ENCODE data around the gene TMEM120B.
"Not testable (repeated sequence)": the region's sequence is repeated elsewhere in the genome, so short reads cannot be mapped to it uniquely, and the experiment has no call there.

Gene TMEM120B

DNA sequence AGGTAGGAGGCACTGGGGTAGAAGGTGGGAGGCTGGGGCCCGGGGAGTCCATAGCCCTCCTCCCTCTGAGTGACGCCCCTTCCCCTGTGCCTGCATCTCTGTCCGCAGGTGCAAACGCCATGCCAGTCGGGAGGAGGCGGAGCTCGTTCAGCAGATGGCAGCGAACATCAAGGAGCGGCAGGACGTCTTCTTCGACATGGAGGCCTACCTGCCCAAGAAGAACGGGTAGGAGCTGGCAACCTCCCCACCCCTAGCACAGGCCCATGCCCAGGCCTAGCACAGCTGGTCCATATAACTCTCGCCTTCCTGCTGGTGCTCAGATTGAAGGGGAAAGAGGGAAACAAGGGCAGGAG is 35.6 kb downstream of the TMEM120B start:
- DNase-seq (ENCODE audit: low read depth): no peak

DNA sequence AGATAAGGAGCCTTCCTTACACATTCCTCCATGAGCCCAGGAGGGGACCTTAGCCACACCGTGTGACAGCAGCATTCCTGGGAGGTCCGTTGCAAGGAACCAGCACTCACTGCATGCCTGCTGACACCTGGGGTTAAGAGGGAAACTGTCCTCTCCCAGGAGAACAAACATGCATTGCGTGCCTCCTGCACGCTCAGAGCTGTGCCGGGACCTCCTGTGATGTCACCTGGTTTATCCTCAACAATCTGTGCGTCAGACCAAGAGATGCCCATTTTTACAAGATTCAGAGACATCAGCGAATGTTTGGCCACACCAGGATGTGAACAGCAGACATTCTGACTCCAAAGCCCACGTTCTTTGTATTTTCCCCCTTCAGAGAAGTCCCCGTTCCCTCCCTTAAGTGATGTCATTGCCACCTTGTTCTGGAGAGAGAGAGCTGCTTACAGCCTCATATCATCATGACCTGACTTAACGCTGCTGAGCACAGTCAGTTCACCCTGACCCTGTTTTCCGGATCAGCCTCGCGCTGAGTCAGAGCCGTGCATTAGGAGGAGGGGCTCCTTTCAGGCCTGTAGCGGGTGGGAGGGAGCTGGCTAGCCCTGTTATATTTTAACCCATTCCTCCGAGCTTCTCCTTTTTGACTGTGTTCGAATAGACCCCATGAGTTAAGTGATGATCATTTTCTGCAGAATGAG is 36.2 kb downstream of the TMEM120B start:
- no peak for DNase-seq (ENCODE audit: low read depth)

DNA sequence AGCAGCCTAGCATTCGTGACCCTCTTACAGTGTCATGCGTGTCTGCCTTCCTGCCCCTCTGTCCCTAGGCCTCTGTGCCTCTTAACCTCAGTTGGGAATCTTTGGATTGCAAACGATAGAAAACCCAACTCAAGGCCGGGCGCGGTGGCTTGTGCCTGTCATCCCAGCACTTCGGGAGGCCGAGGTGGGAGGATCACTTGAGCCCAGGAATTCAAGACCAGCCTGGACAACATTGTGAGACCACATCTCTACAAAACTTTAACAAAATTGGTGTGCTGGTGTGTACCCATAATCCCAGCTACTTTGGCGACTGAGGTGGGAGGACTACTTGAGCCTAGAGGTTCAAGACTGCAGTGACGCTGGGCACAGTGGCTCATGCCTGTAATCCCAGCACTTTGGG is 36.7 kb downstream of the TMEM120B start:
- DNase-seq (ENCODE audit: low read depth): no peak

DNA sequence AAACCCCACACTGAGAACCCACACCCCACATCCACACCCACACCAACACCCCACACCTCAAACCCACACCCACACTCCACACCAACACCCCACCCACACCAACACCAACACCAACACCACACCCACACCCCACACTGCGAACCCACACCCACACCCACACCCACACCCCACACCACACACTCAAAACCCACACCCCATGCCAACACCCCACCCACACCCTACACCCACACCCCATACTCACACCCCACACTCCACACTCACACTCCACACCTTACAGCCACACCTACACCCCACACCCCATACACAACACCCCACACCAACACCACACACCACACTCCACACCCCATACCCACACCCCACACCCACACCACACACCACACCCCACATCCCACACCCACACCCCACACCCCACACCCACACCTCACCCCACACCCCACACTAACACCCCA is 38.0 kb downstream of the TMEM120B start:
- no peak for DNase-seq (ENCODE audit: low read depth)

DNA sequence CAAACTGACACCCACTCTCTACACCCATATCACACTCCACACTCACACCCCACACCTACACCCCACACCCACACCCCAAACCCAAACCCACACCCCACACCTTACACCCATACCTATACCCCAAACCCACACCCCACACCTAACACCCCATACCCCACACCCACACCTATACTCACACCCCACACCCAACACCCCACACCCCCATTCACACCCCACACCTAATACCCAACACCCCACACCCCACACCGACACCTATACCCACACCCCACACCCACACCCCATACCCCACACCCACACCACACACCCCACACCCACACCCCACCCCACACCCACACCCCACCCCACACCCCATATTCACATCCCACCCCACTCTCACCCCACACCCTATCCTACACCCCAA is 38.5 kb downstream of the TMEM120B start:
- no peak for DNase-seq (ENCODE audit: low read depth)

DNA sequence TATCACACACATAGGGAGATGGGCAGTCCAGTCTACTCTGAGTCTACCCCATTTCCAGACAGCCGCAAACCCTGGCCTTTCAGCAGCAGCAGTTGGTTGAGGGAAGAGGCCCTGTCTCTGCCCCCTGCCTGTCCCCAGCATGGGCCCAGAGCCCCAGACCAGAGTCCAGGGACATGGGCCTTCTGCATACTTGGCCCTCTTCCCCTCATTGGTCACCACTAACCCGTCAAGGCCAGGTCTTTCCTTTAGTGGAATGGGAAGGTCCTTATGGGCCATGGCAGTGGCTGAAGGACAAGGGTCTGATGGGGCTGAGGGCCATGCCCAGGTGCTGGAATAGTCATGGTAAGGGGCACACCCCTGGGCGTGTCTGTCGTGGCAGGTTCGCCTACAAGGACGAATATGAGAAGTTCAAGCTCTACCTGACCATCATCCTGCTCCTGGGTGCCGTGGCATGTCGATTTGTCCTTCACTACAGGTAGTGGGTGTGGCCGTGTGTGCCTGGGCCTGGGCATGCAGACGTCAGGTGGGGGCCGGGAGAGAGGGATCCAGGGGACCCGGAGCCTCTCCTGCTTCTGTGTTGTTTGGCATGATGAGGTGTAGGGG is 39.3 kb downstream of the TMEM120B start:
- DNase-seq (ENCODE audit: low read depth): no peak

DNA sequence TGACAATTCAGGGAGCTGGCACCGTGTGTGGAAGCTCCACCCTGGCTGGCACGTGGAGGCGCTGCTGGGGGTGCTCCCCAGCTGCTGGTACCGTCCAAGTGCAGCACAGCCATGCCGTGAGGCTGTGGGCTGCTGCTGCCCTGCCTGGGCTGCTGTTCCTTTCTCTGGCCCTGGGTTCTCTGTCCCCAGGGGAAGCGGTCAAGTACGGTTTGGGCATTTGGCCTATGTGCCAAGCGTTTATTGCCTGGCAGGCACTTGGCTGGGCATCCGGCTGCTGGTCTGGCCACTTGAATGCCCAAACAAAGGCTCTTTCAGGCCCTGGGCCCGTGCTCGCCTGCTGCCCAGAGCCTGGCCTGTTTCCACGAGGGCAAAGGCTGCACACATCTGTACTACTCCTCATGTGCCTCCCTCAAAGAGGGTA is 41.3 kb downstream of the TMEM120B start:
- no peak for DNase-seq (ENCODE audit: low read depth)

DNA sequence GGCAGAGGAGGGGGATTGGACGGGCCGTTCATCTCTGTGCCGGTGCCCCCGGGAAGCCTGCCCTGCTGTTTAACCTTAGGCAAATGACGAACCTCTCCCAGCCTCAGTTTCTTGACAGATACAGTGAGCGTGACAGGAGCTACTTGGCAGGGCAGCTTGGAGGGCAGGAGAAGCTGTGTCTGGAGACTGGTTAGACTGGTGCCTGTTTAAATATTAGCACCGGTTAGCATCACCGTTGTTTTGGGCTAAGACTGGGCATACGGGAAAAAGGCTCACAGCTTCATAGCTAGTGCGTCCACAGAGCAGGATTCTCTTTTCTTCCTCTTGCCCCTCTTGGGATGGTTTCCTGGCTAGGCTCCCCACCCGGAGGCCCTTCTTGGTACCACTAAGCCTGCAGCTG is 42.3 kb downstream of the TMEM120B start:
- no peak for DNase-seq (ENCODE audit: low read depth)

DNA sequence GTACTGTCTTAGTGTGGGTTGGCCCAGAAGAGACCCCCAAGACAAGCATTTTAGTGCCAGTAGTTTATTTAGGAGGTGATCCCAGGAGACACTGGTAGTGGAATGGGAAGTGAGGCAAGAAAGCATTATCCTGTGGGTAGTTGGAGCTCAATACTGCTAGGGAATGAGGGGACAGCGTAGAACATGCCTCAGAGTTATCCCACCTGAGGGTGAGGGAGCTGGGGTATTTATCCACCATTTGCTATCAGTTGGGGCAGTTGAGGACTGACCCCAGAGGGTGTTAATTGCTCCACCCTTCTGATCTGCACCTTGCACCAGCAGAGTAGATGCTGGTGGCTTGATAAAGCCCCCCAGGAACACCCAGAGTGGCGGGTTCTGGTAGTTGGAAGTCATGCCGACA is 43.0 kb downstream of the TMEM120B start:
- no peak for DNase-seq (ENCODE audit: low read depth)

DNA sequence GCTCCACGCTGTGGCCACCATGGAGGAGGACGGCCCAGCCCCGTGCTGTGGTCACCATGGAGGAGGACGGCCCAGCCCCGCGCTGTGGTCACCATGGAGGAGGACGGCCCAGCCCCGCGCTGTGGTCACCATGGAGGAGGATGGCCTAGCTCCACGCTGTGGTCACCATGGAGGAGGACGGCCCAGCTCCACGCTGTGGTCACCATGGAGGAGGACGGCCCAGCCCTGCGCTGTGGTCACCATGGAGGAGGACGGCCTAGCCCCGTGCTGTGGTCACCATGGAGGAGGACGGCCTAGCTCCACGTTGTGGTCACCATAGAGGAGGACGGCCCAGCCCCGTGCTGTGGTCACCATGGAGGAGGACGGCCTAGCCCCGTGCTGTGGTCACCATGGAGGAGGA is 46.0 kb downstream of the TMEM120B start:
- DNase-seq (ENCODE audit: low read depth): not testable (repeated sequence)

DNA sequence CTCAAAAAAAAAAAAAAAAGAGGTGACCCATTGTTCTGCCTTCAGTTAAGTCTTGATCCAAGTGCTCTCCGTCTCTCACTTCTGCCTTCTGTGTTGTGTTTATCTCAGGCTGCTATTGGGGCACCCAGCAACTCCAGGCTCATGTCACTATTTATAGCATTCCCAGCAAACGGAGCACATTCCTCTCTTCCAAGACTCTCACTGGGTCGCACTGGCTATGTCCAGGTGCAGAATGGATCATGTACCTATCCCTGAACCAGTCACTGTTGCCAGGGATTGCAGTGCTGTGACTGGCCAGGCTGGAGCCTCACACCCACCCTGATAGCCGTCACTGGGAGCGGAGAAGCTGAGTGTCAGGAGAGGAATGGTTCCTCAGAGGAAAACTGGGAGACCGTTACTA is 49.7 kb downstream of the TMEM120B start:
- no peak for DNase-seq (ENCODE audit: low read depth)

DNA sequence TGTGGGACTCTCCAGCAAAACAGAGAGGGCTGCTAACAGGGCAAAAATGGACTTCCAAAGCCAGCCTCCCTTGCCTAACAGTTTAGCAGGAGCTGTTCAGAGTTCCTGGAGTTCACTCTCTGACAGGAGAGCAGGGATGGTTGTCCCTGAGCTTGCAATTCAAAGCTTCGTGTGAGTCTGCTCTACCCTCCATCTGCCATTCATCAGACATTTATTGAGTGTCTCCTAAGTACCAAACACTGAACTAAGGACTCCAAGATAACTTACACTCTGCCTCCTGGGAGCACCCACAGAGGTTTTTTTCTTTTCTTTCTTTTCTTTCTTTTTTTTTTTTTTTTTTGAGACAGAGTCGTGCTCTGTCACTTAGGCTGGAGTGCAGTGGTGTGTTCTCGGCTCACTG is 52.3 kb downstream of the TMEM120B start:
- no peak for DNase-seq (ENCODE audit: low read depth)

DNA sequence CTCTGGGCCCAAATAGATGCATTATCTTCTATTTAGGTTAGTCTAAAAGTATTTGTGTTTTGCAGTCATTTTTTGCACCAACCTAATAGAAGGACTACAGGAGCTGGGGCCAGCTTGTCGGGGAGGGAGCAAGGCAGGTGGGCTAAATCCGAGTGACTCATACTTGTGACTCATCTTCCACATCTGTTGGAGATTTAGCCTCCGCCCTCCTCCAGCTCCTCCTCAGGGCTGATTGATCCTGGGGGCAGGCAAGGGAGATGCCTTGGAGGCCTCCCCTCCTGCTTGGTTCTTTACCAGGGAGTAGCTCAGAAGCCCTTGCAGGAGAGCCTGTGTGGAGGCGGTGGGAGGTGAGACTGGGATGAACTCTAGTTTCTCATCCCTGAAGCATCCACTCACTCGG is 53.0 kb downstream of the TMEM120B start:
- no peak for DNase-seq (ENCODE audit: low read depth)

DNA sequence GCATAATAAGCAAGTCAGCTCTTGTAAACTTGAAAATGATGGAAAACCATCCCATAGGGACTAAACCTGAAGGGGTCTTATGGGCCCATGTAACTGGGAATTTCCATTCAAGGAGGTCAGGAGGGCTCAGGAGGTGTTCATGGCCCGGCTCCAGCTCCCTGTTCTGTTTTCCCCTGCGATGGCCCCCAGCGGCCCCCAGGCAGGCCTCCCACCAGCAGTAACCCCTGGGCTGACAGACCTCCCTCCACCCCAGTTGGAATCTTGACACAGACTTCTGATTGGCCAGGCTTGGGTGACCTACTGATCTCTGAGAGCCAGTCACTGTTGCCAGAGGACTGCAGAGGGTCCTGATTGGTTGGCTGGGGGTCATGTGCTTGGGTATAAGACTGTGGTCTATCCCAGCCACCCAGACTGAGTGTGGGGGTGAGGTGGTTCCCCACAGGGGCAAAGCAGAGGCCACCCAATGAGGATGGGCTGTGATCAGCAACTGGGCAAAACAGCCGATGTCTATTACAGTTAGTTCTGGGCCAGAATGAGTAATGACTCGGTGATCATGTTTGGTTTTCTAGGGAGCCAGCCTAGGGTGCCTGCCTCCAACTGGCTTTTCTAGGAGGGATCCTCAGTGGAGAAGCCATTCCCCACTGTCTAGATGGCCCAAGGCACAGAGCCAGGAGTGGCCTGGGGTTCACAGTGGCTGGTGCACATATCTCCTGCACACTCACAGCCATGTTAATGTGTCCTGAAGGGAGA is 53.9 kb downstream of the TMEM120B start:
- no peak for DNase-seq (ENCODE audit: low read depth)

DNA sequence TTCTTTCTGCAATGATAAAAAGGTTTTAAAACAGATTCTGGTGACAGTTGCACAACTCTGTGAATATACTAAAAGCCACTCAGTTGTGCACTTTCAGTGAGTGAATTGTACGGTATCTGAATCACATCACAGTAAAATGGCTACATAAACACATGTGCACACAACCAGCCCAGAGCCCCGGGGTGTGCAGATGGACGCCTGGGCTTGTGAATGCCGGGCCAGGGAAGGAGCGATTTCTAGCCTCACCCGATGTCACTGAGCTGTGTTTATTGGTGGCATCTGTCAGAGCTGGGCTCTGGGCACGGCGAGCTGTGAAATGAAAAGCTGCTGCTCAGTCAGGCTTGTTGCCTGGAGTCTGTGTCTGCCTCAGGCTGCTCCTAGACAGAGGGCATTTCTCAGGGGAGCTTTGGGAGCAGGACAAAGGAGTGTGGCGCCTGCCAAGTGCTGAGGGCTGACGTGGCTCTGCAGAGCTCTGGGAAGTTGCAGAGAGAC is 55.0 kb downstream of the TMEM120B start:
- no peak for DNase-seq (ENCODE audit: low read depth)

DNA sequence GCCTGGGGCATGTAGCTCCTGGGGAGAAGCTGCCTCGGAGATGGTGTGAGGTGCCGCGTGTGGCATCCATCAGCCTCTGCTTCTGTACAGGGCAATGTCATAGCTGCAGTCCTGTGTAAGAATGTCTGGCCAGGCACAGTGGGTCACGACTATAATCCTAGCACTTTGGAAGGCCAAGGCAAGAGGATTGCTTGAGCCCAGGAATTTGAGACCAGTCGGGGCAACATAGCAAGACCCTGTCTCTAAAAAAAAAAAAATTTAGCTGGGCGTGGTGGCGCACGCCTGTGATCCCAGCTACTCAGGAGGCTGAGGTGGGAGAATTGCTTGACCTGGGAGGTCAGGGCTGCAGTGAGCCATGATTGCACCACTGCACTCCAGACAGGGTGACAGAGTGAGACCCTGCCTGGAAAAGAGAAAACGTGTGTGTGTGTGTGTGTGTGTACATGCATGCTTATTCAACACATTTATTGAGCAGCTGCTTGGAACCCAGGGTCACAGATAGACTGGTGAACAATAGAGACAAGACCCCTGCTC is 56.8 kb downstream of the TMEM120B start:
- DNase-seq (ENCODE audit: low read depth): no peak

DNA sequence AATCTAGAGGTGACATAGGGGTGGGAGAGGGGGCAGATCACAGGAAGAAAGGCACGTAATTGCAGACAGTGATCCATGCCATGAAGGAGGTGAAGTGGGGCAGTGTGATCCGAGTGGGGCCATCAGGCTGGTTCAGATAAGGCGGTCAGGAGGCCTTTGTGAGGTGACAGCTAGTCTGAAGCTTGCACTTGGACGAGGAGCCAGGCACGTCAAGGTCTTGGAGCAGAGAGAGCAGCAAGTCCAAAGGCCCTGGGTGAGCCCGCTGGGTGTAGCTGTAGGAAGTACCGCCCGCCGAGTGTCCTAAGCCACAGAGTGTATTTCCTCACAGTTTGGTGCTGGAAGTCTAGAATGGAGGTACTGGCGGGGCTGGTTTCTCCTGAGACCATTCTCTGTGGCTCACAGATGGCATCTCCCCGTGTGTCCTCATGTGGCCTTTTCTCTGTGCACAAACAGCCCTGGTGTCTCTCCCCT is 57.3 kb downstream of the TMEM120B start:
- DNase-seq (ENCODE audit: low read depth): no peak

DNA sequence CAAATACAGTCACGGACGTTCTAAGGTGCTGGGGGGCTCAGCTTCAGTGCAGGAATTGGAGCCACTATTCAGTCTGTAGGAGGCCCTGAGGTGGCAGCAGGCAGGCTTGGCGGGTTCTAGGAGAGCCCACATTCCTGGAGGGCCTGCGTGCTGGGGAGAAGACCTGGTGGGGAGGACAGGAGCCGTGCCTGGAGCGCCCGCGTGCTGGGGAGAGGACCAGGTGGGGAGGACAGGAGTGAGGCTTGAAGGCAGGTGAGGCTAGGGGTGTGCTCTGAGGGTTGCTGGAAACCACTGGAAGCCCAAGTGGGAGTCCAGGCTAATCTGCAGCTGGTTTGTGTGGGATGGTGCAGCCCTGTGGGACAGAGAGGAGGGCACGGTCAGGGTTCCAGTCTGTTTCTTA is 57.8 kb downstream of the TMEM120B start:
- DNase-seq (ENCODE audit: low read depth): no peak

DNA sequence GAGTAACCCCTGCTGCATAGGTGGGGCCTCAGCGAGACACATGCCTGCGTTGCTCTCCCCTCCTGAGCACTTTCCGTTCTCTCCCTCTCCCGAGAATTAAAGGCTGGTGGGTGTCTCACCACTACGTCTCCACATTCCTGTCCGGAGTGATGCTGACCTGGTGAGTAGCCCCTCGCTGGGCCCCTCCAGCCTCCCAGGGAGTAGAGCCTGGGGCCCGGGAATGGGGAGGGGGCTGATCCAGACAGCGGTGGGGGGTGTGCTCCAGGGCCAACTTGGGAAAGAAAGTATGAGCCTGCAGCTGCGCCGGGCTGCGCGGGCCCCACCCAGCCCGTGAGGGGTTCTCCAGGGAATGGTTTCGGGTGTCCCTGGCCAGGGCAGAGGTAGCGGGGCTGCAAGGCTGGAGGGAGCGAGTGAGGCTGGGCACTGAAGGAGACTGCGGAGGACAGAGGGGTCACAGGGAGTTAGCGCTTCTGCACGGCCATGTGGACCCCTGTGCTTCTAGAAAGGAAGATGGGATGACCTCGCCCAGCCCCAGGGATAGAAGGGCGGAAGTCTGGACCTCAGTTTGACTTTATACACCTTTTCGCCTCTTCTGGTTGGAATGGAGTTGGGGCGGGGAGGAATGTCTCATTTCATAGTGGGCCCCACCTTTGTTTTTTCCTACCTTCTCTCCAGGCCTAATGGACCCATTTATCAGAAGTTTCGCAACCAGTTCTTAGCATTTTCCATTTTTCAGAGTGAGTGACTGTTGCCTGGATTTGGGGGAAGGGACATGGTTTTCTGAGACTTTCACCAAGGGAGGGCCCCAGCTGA is 58.5 kb downstream of the TMEM120B start:
- no peak for DNase-seq (ENCODE audit: low read depth)

DNA sequence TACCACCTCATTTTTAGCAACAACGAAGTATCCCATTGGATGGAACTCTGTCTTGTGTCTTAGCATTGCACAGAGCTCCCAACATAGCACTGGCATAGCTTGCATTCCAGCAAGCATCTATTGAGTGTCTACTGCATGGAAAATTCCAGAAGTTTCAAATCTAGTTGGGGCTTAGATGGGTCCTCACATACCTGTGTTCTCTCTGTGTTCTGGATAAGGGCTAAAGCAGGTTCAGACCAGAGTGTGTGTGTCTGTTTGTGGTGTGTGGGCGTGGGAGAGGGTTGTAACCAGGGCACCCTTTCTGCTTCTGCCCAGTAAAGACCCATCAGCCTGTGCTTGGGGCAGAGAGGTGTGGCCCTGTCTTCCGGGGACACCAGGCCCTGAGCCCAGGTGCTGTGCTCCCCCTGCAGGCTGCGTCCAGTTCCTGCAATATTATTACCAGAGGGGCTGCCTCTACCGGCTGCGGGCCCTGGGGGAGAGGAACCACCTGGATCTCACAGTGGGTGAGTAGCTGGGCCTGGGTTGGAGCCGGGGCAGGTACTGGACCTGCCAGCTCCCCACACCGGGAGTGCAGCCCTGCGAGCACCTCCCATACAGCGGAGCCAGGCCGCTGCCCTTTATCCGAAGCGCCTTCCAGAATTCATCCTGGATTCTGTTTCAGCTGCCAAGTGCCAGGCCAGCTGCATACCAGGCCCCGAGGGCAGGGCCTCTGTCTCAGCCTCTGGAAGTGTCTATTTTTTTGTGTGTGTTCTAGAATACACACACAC is 60.6 kb downstream of the TMEM120B start:
- DNase-seq (ENCODE audit: low read depth): no peak

DNA sequence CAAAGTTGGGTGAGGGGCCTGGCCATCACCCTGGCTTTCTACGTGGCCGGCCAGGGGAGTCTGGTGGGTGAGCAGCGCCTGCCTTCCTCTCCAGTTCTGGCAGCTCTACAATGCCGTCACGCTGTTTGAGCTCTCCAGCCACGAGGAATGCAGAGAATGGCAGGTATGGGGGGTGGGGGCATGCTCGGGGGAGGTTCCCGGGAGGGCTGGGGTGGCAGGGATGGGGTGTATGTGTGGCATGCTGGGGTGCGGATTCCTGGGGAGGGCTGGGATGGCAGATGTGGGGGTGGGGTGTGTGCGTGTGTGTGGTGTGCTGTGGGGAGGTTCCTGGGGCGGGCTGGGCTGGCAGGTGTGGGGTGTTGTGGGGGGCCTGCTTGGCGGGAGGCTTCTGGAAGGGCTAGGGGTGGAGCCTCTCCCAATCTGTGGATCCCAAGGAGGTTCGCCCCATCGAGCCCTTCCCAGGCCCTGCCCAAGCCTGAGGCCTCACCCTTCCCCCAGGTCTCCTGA is 62.5 kb downstream of the TMEM120B start:
- DNase-seq (ENCODE audit: low read depth): no peak

Measured in CMK (cell line).